K562 (cell line): ENCODE results near the gene TP53BP2. TPM values are rescaled to one million over a fixed set of nuclear protein-coding genes. Genes with fewer than 3 reads are reported as not detected.

Experiments
- ATF3 ChIP-seq, 2 experiments: fragments of 450-650 bp in 1 of 2; sonication (generic) in 1 of 2; formaldehyde crosslinking in 1 of 2; IDR thresholded peaks in 1 of 2; conservative IDR thresholded peaks in 1 of 2; 2 replicates each; pipeline versions ENCODE4 v1.6.1 to v1.8.1; 2016 to 2023; ENCODE audit warnings: mild to moderate bottlenecking in 2 of 2, moderate library complexity in 2 of 2, inconsistent platforms in 1 of 2, missing genetic modification reagents in 1 of 2
- CBX5 ChIP-seq: IDR thresholded peaks from 2 replicates; pipeline ENCODE4 v1.6.1; 2014; ENCODE audit warnings: low read depth, borderline replicate concordance
- CC2D1A ChIP-seq: fragments of 450-650 bp; IDR thresholded peaks from 2 replicates; pipeline ENCODE4 v1.6.1; 2017; ENCODE audit warnings: mild to moderate bottlenecking
- DMBX1 ChIP-seq: fragments of 250-450 bp; sonication (Bioruptor Pico); IDR thresholded peaks from 2 replicates; pipeline ENCODE4 v1.8.0; 2022; ENCODE audit warnings: inconsistent platforms, mild to moderate bottlenecking, moderate library complexity, borderline replicate concordance
- EGR1 ChIP-seq: fragments of 450-650 bp; conservative IDR thresholded peaks from 2 replicates; pipeline ENCODE4 v1.6.1; 2017; ENCODE audit warnings: mild to moderate bottlenecking
- HDAC8 ChIP-seq: fragments of 450-650 bp; IDR thresholded peaks from 2 replicates; pipeline ENCODE4 v1.6.1; 2016; ENCODE audit warnings: mild to moderate bottlenecking, missing genetic modification characterization, moderate library complexity, missing compliant biosample characterization
- HEY1 ChIP-seq: fragments of 250-450 bp; sonication (Bioruptor Pico); IDR thresholded peaks from 2 replicates; pipeline ENCODE4 v1.5.0; 2020; ENCODE audit warnings: mild to moderate bottlenecking, moderate library complexity, borderline replicate concordance
- HMG20B ChIP-seq: fragments of 250-450 bp; sonication (Bioruptor Pico); IDR thresholded peaks from 2 replicates; pipeline ENCODE4 v1.5.0; 2021; ENCODE audit warnings: mild to moderate bottlenecking
- KLF13 ChIP-seq: fragments of 450-650 bp; IDR thresholded peaks from 2 replicates; pipeline ENCODE4 v1.6.1; 2016; ENCODE audit warnings: missing genetic modification characterization, low read depth, mild to moderate bottlenecking, missing compliant biosample characterization, moderate library complexity, borderline replicate concordance
- MTA1 ChIP-seq: fragments of 450-650 bp; IDR thresholded peaks from 2 replicates; pipeline ENCODE4 v1.6.1; 2017; ENCODE audit warnings: borderline replicate concordance
- MXI1 ChIP-seq: IDR thresholded peaks from 2 replicates; pipeline ENCODE4 v1.6.1; 2011; ENCODE audit warnings: low read depth, mild to moderate bottlenecking, improper control_type of control experiment, low read length
- MYBL2 ChIP-seq, 2 experiments: fragments of 450-650 bp in 1 of 2; sonication (generic) in 1 of 2; formaldehyde crosslinking in 1 of 2; IDR thresholded peaks; 2 replicates each; pipeline versions ENCODE4 v1.6.1 to v1.8.1; 2017 to 2022; ENCODE audit warnings: borderline replicate concordance in 1 of 2, inconsistent platforms in 1 of 2, low read depth in 1 of 2, mild to moderate bottlenecking in 1 of 2, missing genetic modification reagents in 1 of 2, moderate library complexity in 1 of 2
- PHF8 ChIP-seq: fragments of 200-600 bp; sonication (generic); IDR thresholded peaks from 2 replicates; pipeline ENCODE4 v1.6.1; 2012; ENCODE audit warnings: mixed run types, mild to moderate bottlenecking, inconsistent platforms, low read length, moderate library complexity, borderline replicate concordance
- PREB ChIP-seq: sonication (generic); formaldehyde crosslinking; IDR thresholded peaks from 2 replicates; pipeline ENCODE4 v1.8.1; 2023; ENCODE audit warnings: mild to moderate bottlenecking, missing genetic modification reagents
- PRPF4 ChIP-seq: fragments of 200-400 bp; formaldehyde crosslinking; IDR thresholded peaks from one replicate; pipeline ENCODE4 v1.6.1; 2017; ENCODE audit warnings: low read length, low read depth, mild to moderate bottlenecking; ENCODE audit not compliant: insufficient read depth, poor library complexity, severe bottlenecking
- SLC30A9 ChIP-seq: fragments of 250-450 bp; sonication (Bioruptor Pico); IDR thresholded peaks from 2 replicates; pipeline ENCODE4 v1.8.0; 2022; ENCODE audit warnings: mild to moderate bottlenecking, moderate library complexity
- SMARCB1 ChIP-seq: IDR thresholded peaks from 2 replicates; pipeline ENCODE4 v1.6.1; 2011; ENCODE audit warnings: improper control_type of control experiment, low read depth; ENCODE audit not compliant: insufficient read length
- TARDBP ChIP-seq: fragments of 450-650 bp; IDR thresholded peaks from 2 replicates; pipeline ENCODE4 v1.6.1; 2016
- TCF7L2 ChIP-seq: fragments of 150-350 bp; IDR thresholded peaks from 2 replicates; pipeline ENCODE4 v1.6.1; 2016; ENCODE audit warnings: low read depth, mild to moderate bottlenecking, low read length, moderate library complexity
- U2AF1 ChIP-seq: fragments of 200-400 bp; formaldehyde crosslinking; optimal IDR thresholded peaks from 2 replicates; pipeline ENCODE3; 2017; ENCODE audit warnings: mild to moderate bottlenecking, low read depth, low read length, moderate library complexity
- ZC3H8 ChIP-seq: fragments of 450-650 bp; IDR thresholded peaks from 2 replicates; pipeline ENCODE4 v1.6.1; 2017
- ZNF212 ChIP-seq: fragments of 450-650 bp; formaldehyde crosslinking; IDR thresholded peaks from 2 replicates; pipeline ENCODE4 v1.4.0; 2020; ENCODE audit warnings: mild to moderate bottlenecking
- ZNF277 ChIP-seq: fragments of 250-450 bp; sonication (Bioruptor Pico); IDR thresholded peaks from 2 replicates; pipeline ENCODE4 v1.8.0; 2022; ENCODE audit warnings: inconsistent platforms, mild to moderate bottlenecking, moderate library complexity, borderline replicate concordance
- ZNF3 ChIP-seq: fragments of 250-450 bp; sonication (Bioruptor Pico); IDR thresholded peaks from 2 replicates; pipeline ENCODE4 v1.5.0; 2021; ENCODE audit warnings: mild to moderate bottlenecking, moderate library complexity
- ZNF311 ChIP-seq: fragments of 250-450 bp; sonication (Bioruptor Pico); IDR thresholded peaks from 2 replicates; pipeline ENCODE4 v1.4.0; 2020; ENCODE audit warnings: mild to moderate bottlenecking, moderate library complexity
- ZSCAN29 ChIP-seq: fragments of 450-650 bp; IDR thresholded peaks from 2 replicates; pipeline ENCODE4 v1.6.1; 2017
- polyA plus RNA-seq, 8 experiments: library from polyadenylated mRNA; depleted of rRNA in 4 of 8; stranded (reverse) in 5 of 8; unstranded in 3 of 8; fragments of >200 nt; fragmentation: Nextera tagmentation in 2 of 8; fragmentation: Illumina TruSeq in 1 of 8; extraction: Ambion mirVana in 2 of 8; extraction: Trizol in 1 of 8; gene quantifications; 2 replicates each; pipeline versions ENCODE4 v1.2.1 to v1.2.3, GENCODE V29; 2011 to 2014; ENCODE audit warnings: inconsistent platforms in 1 of 8, missing spikeins in 1 of 8
- total RNA-seq, 7 experiments: library from RNA; depleted of rRNA in 6 of 7; stranded (reverse); fragments of >200 nt in 6 of 7; fragmentation: Illumina TruSeq in 2 of 7; extraction: Trizol in 2 of 7; gene quantifications; 2 replicates each; pipeline versions ENCODE4 v1.2.1 to v1.2.3, GENCODE V29; 2011 to 2021; ENCODE audit warnings: low replicate concordance in 1 of 7

TP53BP2 gene
- total and polyA plus RNA-seq, 9 of the 15 experiments (the other 6 are each of a cell fraction or from before 2014, with no cell fraction given), result 17.0 to 69.6 (median 40.1) TPM

- TF ChIP-seq MXI1, result no peak
- TF ChIP-seq KLF13 (tag), result no peak
- no peak for TF ChIP-seq SMARCB1
- TF ChIP-seq U2AF1, result no peak
- no peak for TF ChIP-seq ZNF3
- TF ChIP-seq DMBX1, result no peak
- peak; percentile 59; the same call in 1 of the 2 replicates for TF ChIP-seq CC2D1A
- no peak for TF ChIP-seq SLC30A9 (CRISPR knock-in tag)
- no peak for TF ChIP-seq ZNF277 (CRISPR knock-in tag)
- no peak for TF ChIP-seq TARDBP
- no peak for TF ChIP-seq ZSCAN29
- TF ChIP-seq PREB (CRISPR knock-in tag), result no peak
- TF ChIP-seq TCF7L2, result no peak
- peak; percentile 55 for TF ChIP-seq ATF3 (IDR thresholded peaks at IDR 0.05)
- no peak for TF ChIP-seq ATF3 (CRISPR knock-in tag; conservative IDR thresholded peaks at IDR 0.05)
- no peak for TF ChIP-seq ZC3H8
- no peak for TF ChIP-seq ZNF212 (CRISPR knock-in tag)
- TF ChIP-seq HMG20B (CRISPR knock-in tag), result no peak
- no peak for TF ChIP-seq HEY1 (CRISPR knock-in tag)
- TF ChIP-seq PHF8, result no peak
- TF ChIP-seq EGR1, result no peak
- TF ChIP-seq MTA1, result peak; percentile 53; the same call in 1 of the 2 replicates
- TF ChIP-seq PRPF4, result no peak
- TF ChIP-seq ZNF311 (CRISPR knock-in tag), result no peak
- no peak for TF ChIP-seq HDAC8
- TF ChIP-seq CBX5, result no peak
- 0 out of 2 replicates have a peak, but pooled peaks have one; percentile 12 for TF ChIP-seq MYBL2 (IDR thresholded peaks at IDR 0.05; ENCODE audit: low read depth)
- no peak for TF ChIP-seq MYBL2 (CRISPR knock-in tag; IDR thresholded peaks at IDR 0.05; ENCODE audit: borderline replicate concordance)
These were observed 1.6 kb downstream of the TP53BP2 start (continued) for GRCh38 chr1:223843934-223844786.
